Liver (tissue), 9 donors: ENCODE data around the gene CTTN. TPM values are rescaled to one million over a fixed set of nuclear protein-coding genes. Genes with fewer than 3 reads are reported as not detected.

ENCODE experiments used
- DNase-seq: peaks from one replicate; pipeline ENCODE4 v3.0.0-alpha.2; 2017; ENCODE audit warnings: low spot score
- H3K27ac ChIP-seq, 2 donors: one replicate each; pipeline ENCODE4 v1.7.0; 2013; ENCODE audit warnings: inconsistent platforms in 2 of 2, low read length in 2 of 2, control low read depth in 1 of 2, low read depth in 1 of 2, mild to moderate bottlenecking in 1 of 2
- H3K27me3 ChIP-seq, 4 donors: one replicate each; pipeline versions ENCODE4 v1.6.1 to v1.7.0; 2013; ENCODE audit warnings: low read length in 3 of 4, inconsistent platforms in 1 of 4, mild to moderate bottlenecking in 1 of 4, moderate library complexity in 1 of 4; ENCODE audit not compliant: control insufficient read depth in 4 of 4, insufficient read depth in 4 of 4
- H3K36me3 ChIP-seq, 4 donors: one replicate each; pipeline versions ENCODE4 v1.6.1 to v1.7.0; 2013; ENCODE audit warnings: low read length in 3 of 4, mild to moderate bottlenecking in 3 of 4, low read depth in 1 of 4, moderate library complexity in 1 of 4; ENCODE audit not compliant: control insufficient read depth in 4 of 4, insufficient read depth in 3 of 4
- H3K4me1 ChIP-seq, 4 donors: one replicate each; pipeline versions ENCODE4 v1.6.1 to v1.7.0; 2013; ENCODE audit warnings: low read length in 3 of 4, mild to moderate bottlenecking in 3 of 4, moderate library complexity in 1 of 4; ENCODE audit not compliant: control insufficient read depth in 4 of 4, insufficient read depth in 4 of 4
- H3K4me3 ChIP-seq, 3 donors: one replicate each; pipeline versions ENCODE4 v1.6.1 to v1.7.0; 2013; ENCODE audit warnings: low read length in 3 of 3, control low read depth in 1 of 3, low read depth in 1 of 3, mild to moderate bottlenecking in 1 of 3
- H3K9ac ChIP-seq, 2 donors: one replicate each; pipeline ENCODE4 v1.7.0; 2013; ENCODE audit warnings: low read length in 2 of 2, mild to moderate bottlenecking in 2 of 2, moderate library complexity in 2 of 2, control low read depth in 1 of 2, low read depth in 1 of 2
- H3K9me3 ChIP-seq, 4 donors: one replicate each; pipeline versions ENCODE4 v1.6.1 to v1.7.0; 2013; ENCODE audit warnings: low read length in 3 of 4; ENCODE audit not compliant: control insufficient read depth in 4 of 4
- EGR1 ChIP-seq, 2 donors: IDR thresholded peaks; 2 replicates each; pipeline ENCODE4 v1.6.1; 2016 to 2018; ENCODE audit warnings: antibody characterized with exemption in 2 of 2, low read depth in 2 of 2
- FOXA1 ChIP-seq: IDR thresholded peaks from 2 replicates; pipeline ENCODE4 v1.6.1; 2016; ENCODE audit warnings: antibody characterized with exemption
- FOXA2 ChIP-seq: IDR thresholded peaks from 2 replicates; pipeline ENCODE4 v1.6.1; 2016; ENCODE audit warnings: antibody characterized with exemption
- GABPA ChIP-seq, 2 donors: IDR thresholded peaks in 1 of 2; conservative IDR thresholded peaks in 1 of 2; 2 replicates each; pipeline ENCODE4 v1.6.1; 2016; ENCODE audit warnings: antibody characterized with exemption in 2 of 2, mild to moderate bottlenecking in 1 of 2, moderate library complexity in 1 of 2
- HNF4A ChIP-seq, 2 donors: conservative IDR thresholded peaks; 2 replicates each; pipeline ENCODE4 v1.6.1; 2016; ENCODE audit warnings: antibody characterized with exemption in 2 of 2, mild to moderate bottlenecking in 2 of 2
- HNF4G ChIP-seq: IDR thresholded peaks from 2 replicates; pipeline ENCODE4 v1.6.1; 2016; ENCODE audit warnings: antibody characterized with exemption
- JUND ChIP-seq, 2 donors: IDR thresholded peaks; 2 replicates each; pipeline ENCODE4 v1.6.1; 2016; ENCODE audit warnings: antibody characterized with exemption in 2 of 2
- MAX ChIP-seq: IDR thresholded peaks from 2 replicates; pipeline ENCODE4 v1.6.1; 2016; ENCODE audit warnings: antibody characterized with exemption
- NR2F2 ChIP-seq: IDR thresholded peaks from 2 replicates; pipeline ENCODE4 v1.6.1; 2016; ENCODE audit warnings: antibody characterized with exemption
- RAD21 ChIP-seq, 2 donors: IDR thresholded peaks; 2 replicates each; pipeline ENCODE4 v1.6.1; 2016; ENCODE audit warnings: antibody characterized with exemption in 2 of 2, mild to moderate bottlenecking in 2 of 2
- REST ChIP-seq: IDR thresholded peaks from 2 replicates; pipeline ENCODE4 v1.6.1; 2016; ENCODE audit warnings: antibody characterized with exemption, mild to moderate bottlenecking
- RXRA ChIP-seq, 2 donors: IDR thresholded peaks; 2 replicates each; pipeline ENCODE4 v1.6.1; 2017 to 2018; ENCODE audit warnings: antibody characterized with exemption in 2 of 2, mild to moderate bottlenecking in 1 of 2
- SP1 ChIP-seq: IDR thresholded peaks from 2 replicates; pipeline ENCODE4 v1.6.1; 2018; ENCODE audit warnings: antibody characterized with exemption, mild to moderate bottlenecking
- TAF1 ChIP-seq: conservative IDR thresholded peaks from 2 replicates; pipeline ENCODE4 v1.6.1; 2016; ENCODE audit warnings: antibody characterized with exemption, mild to moderate bottlenecking
- YY1 ChIP-seq: IDR thresholded peaks from 2 replicates; pipeline ENCODE4 v1.6.1; 2016; ENCODE audit warnings: antibody characterized with exemption, mild to moderate bottlenecking
- WGBS: extraction: QIAGEN DNeasy Blood & Tissue Kit; methylation state at CpG from one replicate; pipeline ENCODE4 v1.1.7; 2013; 5-methylcytosine and 5-hydroxymethylcytosine counted together
- polyA plus RNA-seq, 2 donors: library from polyadenylated mRNA; stranded (reverse) in 1 of 2; unstranded in 1 of 2; fragments of 200-250 nt in 1 of 2; fragments of >200 nt in 1 of 2; fragmentation: Nextera tagmentation in 1 of 2; extraction: Ambion mirVana in 1 of 2; gene quantifications; one replicate each; pipeline versions ENCODE4 v1.2.1 to v1.2.3, GENCODE V29; 2013 to 2015
- total RNA-seq, 2 donors: library from RNA; depleted of rRNA; stranded (reverse); fragments of >200 nt; gene quantifications; one replicate each; pipeline ENCODE4 v1.2.3, GENCODE V29; 2014
- TF ChIP-seq, protein P1 (sequence below): IDR thresholded peaks from 2 replicates; pipeline ENCODE4 v1.6.1; 2016; ENCODE audit warnings: antibody characterized with exemption
- TF ChIP-seq, protein P2 (sequence below): IDR thresholded peaks from 2 replicates; pipeline ENCODE4 v1.6.1; 2016; ENCODE audit warnings: antibody characterized with exemption
- TF ChIP-seq, protein P3 (sequence below): fragments of 150-350 bp; IDR thresholded peaks from 2 replicates; pipeline ENCODE4 v1.5.1; 2017; ENCODE audit warnings: improper control_type of control experiment, low read depth, low read length; ENCODE audit not compliant: missing input control
- donor health status: healthy.
- donor health status: healthy.
- donor health status: healthy.
- donor health status: healthy.
- donor health status: healthy.

The CTTN gene
- total and polyA plus RNA-seq, 4 donors, result 38.7 to 136 (median 45.4) TPM

DNA sequence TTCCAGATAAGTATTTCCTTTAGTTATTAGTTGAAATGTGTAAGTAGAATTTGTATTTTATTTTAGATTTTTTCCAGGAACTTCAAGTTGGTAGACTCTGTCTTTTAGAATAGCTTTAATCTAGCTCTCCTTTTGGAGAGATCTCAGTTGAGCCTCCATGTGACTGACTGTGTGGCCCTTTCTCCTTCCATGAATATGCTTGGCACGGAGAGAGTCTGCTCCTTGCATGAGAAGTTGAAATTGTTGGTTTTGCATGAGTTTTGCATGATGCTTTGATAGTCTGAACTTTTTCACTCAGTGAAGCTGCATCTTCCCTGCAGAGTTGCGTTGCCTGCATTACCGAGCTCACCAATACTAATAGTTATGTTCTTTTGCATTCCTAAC, 32.8 kb upstream of the CTTN start:
- 93% methylated on average over 3 of the region's 3 CpGs for WGBS
- Histone ChIP-seq H3K4me1 (no peaks in the 10 kb centered on the region), H3K27ac (no peak overlapping the region), H3K9me3 (no peaks in the 10 kb centered on the region), H3K36me3 (peaks cover 7 to 49% (median 34%) of the 10 kb centered on the region in 4 donors), H3K27me3 (no peaks in the 10 kb centered on the region), H3K9ac (no peak overlapping the region), H3K4me3 (no peak overlapping the region)
- no peak for DNase-seq
- TF ChIP-seq RAD21 (IDR thresholded peaks at IDR 0.05), result no peak
- TF ChIP-seq SP1, result no peak
- no peak for TF ChIP-seq TAF1
- TF ChIP-seq RXRA (IDR thresholded peaks at IDR 0.05), result no peak
- TF ChIP-seq, protein P1, sequence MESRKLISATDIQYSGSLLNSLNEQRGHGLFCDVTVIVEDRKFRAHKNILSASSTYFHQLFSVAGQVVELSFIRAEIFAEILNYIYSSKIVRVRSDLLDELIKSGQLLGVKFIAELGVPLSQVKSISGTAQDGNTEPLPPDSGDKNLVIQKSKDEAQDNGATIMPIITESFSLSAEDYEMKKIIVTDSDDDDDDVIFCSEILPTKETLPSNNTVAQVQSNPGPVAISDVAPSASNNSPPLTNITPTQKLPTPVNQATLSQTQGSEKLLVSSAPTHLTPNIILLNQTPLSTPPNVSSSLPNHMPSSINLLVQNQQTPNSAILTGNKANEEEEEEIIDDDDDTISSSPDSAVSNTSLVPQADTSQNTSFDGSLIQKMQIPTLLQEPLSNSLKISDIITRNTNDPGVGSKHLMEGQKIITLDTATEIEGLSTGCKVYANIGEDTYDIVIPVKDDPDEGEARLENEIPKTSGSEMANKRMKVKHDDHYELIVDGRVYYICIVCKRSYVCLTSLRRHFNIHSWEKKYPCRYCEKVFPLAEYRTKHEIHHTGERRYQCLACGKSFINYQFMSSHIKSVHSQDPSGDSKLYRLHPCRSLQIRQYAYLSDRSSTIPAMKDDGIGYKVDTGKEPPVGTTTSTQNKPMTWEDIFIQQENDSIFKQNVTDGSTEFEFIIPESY, result no peak

DNA sequence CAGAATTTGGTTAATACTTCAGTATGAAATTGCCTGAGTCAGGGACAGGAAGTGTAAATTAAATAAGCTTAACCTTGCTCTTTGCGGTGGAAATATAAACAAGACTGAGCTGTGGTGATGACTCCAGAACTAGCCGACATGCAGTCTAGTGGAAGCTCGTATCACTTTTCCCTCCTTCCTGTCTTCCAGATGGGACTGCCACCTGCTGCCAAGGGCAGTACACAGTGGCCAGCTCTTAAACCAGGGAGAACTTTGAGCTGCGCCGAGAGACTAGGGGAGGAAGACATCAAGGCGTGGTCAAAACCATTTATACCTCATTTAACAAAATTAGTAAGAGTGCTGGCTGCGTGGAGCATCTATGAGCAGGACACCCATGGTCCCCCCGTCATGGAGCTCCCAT, 31.3 kb upstream of the CTTN start:
- TF ChIP-seq, protein P2, sequence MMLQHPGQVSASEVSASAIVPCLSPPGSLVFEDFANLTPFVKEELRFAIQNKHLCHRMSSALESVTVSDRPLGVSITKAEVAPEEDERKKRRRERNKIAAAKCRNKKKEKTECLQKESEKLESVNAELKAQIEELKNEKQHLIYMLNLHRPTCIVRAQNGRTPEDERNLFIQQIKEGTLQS, result no peak
- TF ChIP-seq FOXA1 (no peak), TAF1 (no peak), FOXA2 (no peak), YY1 (no peak), SP1 (no peak), RAD21 (IDR thresholded peaks at IDR 0.05) (no peak), HNF4A (conservative IDR thresholded peaks at IDR 0.05) (no peak), NR2F2 (no peak), RXRA (IDR thresholded peaks at IDR 0.05) (no peak), REST (no peak), EGR1 (IDR thresholded peaks at IDR 0.05; ENCODE audit: low read depth in 2 of 2) (no peak), MAX (no peak), JUND (IDR thresholded peaks at IDR 0.05) (no peak), GABPA (IDR thresholded peaks at IDR 0.05 in 1 of 2, conservative IDR thresholded peaks at IDR 0.05 in 1 of 2) (no peak), HNF4G (no peak)
- TF ChIP-seq, protein P1, result no peak
- TF ChIP-seq, protein P3, sequence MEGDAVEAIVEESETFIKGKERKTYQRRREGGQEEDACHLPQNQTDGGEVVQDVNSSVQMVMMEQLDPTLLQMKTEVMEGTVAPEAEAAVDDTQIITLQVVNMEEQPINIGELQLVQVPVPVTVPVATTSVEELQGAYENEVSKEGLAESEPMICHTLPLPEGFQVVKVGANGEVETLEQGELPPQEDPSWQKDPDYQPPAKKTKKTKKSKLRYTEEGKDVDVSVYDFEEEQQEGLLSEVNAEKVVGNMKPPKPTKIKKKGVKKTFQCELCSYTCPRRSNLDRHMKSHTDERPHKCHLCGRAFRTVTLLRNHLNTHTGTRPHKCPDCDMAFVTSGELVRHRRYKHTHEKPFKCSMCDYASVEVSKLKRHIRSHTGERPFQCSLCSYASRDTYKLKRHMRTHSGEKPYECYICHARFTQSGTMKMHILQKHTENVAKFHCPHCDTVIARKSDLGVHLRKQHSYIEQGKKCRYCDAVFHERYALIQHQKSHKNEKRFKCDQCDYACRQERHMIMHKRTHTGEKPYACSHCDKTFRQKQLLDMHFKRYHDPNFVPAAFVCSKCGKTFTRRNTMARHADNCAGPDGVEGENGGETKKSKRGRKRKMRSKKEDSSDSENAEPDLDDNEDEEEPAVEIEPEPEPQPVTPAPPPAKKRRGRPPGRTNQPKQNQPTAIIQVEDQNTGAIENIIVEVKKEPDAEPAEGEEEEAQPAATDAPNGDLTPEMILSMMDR, result no peak
- Histone ChIP-seq H3K27me3 (no peaks in the 10 kb centered on the region), H3K9ac (no peak overlapping the region), H3K36me3 (peaks cover 5 to 41% (median 27%) of the 10 kb centered on the region in 4 donors), H3K4me3 (no peak overlapping the region), H3K9me3 (no peaks in the 10 kb centered on the region), H3K4me1 (no peaks in the 10 kb centered on the region), H3K27ac (no peak overlapping the region)
- WGBS, result 86% methylated on average over 8 of the region's 8 CpGs
- DNase-seq, result no peak
